ENCODE results near the gene TTLL12. TPM values are rescaled to one million over a fixed set of nuclear protein-coding genes. Genes with fewer than 3 reads are reported as not detected.
A peak's percentile ranks its signal among the peaks of the same experiment; 100 is the strongest.

Gene TTLL12
- total and polyA plus RNA-seq, 2 donors (not counting 1 experiment from before 2014, with no cell fraction given): 11.0 to 21.3 TPM

DNA sequence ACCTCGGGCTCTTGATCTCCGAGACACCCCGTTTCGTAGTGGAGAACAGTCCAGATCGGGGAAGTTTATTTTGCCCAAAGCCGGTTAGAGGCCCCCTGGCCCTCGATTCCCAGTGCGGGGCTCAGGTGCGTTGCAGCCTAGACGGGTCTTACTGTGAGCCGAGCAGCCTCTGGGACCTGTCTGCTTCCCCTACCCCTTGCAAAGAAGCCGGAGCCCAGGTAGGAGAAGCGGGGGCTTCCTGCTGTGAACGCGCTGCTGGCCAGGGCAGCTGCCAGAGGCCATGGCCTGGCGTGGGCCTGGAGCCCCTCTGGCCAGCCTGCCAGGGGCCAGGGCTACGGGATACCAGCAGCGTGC lies 35.0 kb downstream of the TTLL12 start:
- no peaks in the 10 kb centered on the region for H3K27me3 ChIP-seq (replicated peaks in 1 of 4; ENCODE audit: control extremely low read depth in 1 of 4, control insufficient read depth in 3 of 4, insufficient read depth in 4 of 4, low read length in 3 of 4)
- H3K36me3 ChIP-seq (replicated peaks in 1 of 2; ENCODE audit: control extremely low read depth in 1 of 2, control insufficient read depth in 1 of 2, extremely low read depth in 1 of 2, insufficient read depth in 2 of 2, low read length in 1 of 2): no peaks in the 10 kb centered on the region
- peak overlapping the region; percentile 99 for H3K4me2 ChIP-seq (replicated peaks; ENCODE audit: low read depth, low read length, poor library complexity, severe bottlenecking)
- Mint-ChIP-seq H3K9me3 (ENCODE audit: insufficient read depth) (no peaks in the 10 kb centered on the region), H3K27me3 (no peaks in the 10 kb centered on the region), H3K4me1 (peaks cover 44% of the 10 kb centered on the region), H3K4me3 (peak overlapping the region; percentile 66), H3K27ac (peak overlapping the region; percentile 70)
- CTCF ChIA-PET: no interaction called here
- peak overlapping the region; percentile 56 to 89 (median 85) for H3K4me3 ChIP-seq (ENCODE audit: control extremely low read depth in 1 of 5, extremely low read depth in 1 of 5, insufficient read depth in 1 of 5, low read depth in 2 of 5, low read length in 4 of 5)
- peak; percentile 5 for ATAC-seq (ENCODE audit: low read depth)
- peaks cover 33 to 54% of the 10 kb centered on the region in 2 donors for H3K4me1 ChIP-seq (ENCODE audit: control insufficient read depth in 2 of 2, insufficient read depth in 2 of 2, low read length in 2 of 2)
- POLR2A ChIA-PET: interaction anchor here (0.7 to 1.4 kb wide), 3 partner anchors 9 to 35 kb away, joined by 3 read pairs; partner anchors contain the start of genes MCAT and TTLL12
- no peaks in the 10 kb centered on the region for H3K9me3 ChIP-seq (ENCODE audit: control extremely low read depth in 1 of 3, control insufficient read depth in 2 of 3, insufficient read depth in 1 of 3, low read length in 2 of 3)
- H3K9ac ChIP-seq (ENCODE audit: low read length): peak overlapping the region; percentile 85
- H4K20me1 ChIP-seq (ENCODE audit: control insufficient read depth, insufficient read depth, low read length, poor library complexity, severe bottlenecking): peaks cover 12% of the 10 kb centered on the region
- DNase-seq: peak; percentile 67
- H3K79me2 ChIP-seq (ENCODE audit: control insufficient read depth, insufficient read depth, low read length): peaks cover 25% of the 10 kb centered on the region
- TF ChIP-seq EZH2 (IDR thresholded peaks at IDR 0.05; ENCODE audit: borderline replicate concordance, insufficient read depth, low read depth, low read length, poor library complexity, severe bottlenecking): no peak
- TF ChIP-seq, protein P1, sequence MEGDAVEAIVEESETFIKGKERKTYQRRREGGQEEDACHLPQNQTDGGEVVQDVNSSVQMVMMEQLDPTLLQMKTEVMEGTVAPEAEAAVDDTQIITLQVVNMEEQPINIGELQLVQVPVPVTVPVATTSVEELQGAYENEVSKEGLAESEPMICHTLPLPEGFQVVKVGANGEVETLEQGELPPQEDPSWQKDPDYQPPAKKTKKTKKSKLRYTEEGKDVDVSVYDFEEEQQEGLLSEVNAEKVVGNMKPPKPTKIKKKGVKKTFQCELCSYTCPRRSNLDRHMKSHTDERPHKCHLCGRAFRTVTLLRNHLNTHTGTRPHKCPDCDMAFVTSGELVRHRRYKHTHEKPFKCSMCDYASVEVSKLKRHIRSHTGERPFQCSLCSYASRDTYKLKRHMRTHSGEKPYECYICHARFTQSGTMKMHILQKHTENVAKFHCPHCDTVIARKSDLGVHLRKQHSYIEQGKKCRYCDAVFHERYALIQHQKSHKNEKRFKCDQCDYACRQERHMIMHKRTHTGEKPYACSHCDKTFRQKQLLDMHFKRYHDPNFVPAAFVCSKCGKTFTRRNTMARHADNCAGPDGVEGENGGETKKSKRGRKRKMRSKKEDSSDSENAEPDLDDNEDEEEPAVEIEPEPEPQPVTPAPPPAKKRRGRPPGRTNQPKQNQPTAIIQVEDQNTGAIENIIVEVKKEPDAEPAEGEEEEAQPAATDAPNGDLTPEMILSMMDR (IDR thresholded peaks at IDR 0.05): no peak
- WGBS (ENCODE audit: insufficient coverage): 1% methylated on average over 18 of the region's 18 CpGs
- peak overlapping the region; percentile 13 to 61 for H3K27ac ChIP-seq (ENCODE audit: low read length in 2 of 2)
- peak overlapping the region; percentile 95 for H2AFZ ChIP-seq (ENCODE audit: insufficient read depth, low read depth, low read length, poor library complexity, severe bottlenecking)
- intact Hi-C loops (cut with micrococcal nuclease): loop anchor here (2.0 kb wide), 1 partner anchor 35 kb away; the partner anchor contains the start of gene TTLL12

DNA sequence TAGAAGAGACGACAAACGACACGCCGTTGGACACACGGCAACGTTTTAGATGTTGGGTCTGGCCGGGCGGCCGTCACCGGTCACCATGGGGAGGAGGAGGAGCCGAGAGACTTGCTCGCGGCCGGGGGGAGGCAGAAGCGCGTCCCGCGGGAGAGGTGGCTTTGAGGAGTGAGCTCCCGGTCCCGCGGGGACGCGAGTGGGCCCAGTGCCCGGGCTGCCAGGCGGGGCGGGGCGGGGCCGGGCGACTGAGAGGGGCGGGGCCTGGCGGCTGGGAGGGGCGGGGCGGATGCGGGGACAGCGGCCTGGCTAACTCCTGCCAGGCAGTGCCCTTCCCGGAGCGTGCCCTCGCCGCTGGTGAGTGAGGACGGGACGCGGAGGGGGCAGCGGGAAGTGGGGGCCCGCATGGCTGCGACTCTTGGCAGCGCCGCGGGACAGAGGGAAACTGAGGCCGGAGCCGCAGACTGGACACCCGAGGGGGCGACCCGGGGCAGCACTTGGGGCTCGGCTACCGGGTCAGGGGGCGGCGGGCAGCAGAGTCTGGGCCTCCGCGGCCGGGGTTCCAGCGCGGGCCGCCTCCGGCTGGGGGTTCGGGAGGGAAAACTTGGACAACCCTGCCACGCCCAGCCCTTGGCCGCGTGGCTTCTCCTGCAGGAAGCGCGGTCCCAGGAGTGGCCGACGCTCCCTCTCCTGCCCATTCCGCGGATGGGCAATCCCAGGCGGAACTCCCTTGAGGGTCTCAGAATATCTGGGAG lies 35.5 kb downstream of the TTLL12 start, which contains the start of gene TSPO:
TSPO (plus strand) TSS at position 309 of the 752 bp plus-strand sequence. CDS start 7,680 bp downstream, outside the sequence.
- intact Hi-C loops (cut with micrococcal nuclease): loop anchor here (2.0 kb wide), 1 partner anchor 35 kb away; the partner anchor contains the start of gene TTLL12
- peak; percentile 71 for ATAC-seq (ENCODE audit: low read depth)
- no peaks in the 10 kb centered on the region for H3K36me3 ChIP-seq (replicated peaks in 1 of 2; ENCODE audit: control extremely low read depth in 1 of 2, control insufficient read depth in 1 of 2, extremely low read depth in 1 of 2, insufficient read depth in 2 of 2, low read length in 1 of 2)
- 2% methylated on average over 73 of the region's 75 CpGs for WGBS (ENCODE audit: insufficient coverage)
- Mint-ChIP-seq H3K27ac (peak within 1 kb of the TSS; percentile 88), H3K9me3 (ENCODE audit: insufficient read depth) (no peaks in the 10 kb centered on the region), H3K4me3 (peak within 1 kb of the TSS; percentile 92), H3K27me3 (no peaks in the 10 kb centered on the region), H3K4me1 (peaks cover 47% of the 10 kb centered on the region)
- POLR2A ChIA-PET: interaction anchor here (0.5 to 1.4 kb wide), 6 partner anchors 9 to 614 kb away, joined by 3 to 10 read pairs (median 4); partner anchors contain the start of genes MCAT and TTLL12
- peak within 1 kb of the TSS; percentile 56 to 89 (median 85) for H3K4me3 ChIP-seq (ENCODE audit: control extremely low read depth in 1 of 5, extremely low read depth in 1 of 5, insufficient read depth in 1 of 5, low read depth in 2 of 5, low read length in 4 of 5)
- H3K4me2 ChIP-seq (replicated peaks; ENCODE audit: low read depth, low read length, poor library complexity, severe bottlenecking): peak within 1 kb of the TSS; percentile 99
- CTCF ChIA-PET: interaction anchor here (2.6 kb wide), 1 partner anchor 14 kb away, joined by 10 read pairs; no protein-coding TSS in a partner anchor
- H4K20me1 ChIP-seq (ENCODE audit: control insufficient read depth, insufficient read depth, low read length, poor library complexity, severe bottlenecking): peaks cover 12% of the 10 kb centered on the region
- TF ChIP-seq EZH2 (IDR thresholded peaks at IDR 0.05; ENCODE audit: borderline replicate concordance, insufficient read depth, low read depth, low read length, poor library complexity, severe bottlenecking): no peak
- TF ChIP-seq, protein P1 (IDR thresholded peaks at IDR 0.05): no peak
- peak within 1 kb of the TSS; percentile 55 to 61 for H3K27ac ChIP-seq (ENCODE audit: low read length in 2 of 2)
- H3K79me2 ChIP-seq (ENCODE audit: control insufficient read depth, insufficient read depth, low read length): peaks cover 25% of the 10 kb centered on the region
- H3K27me3 ChIP-seq (replicated peaks in 1 of 4; ENCODE audit: control extremely low read depth in 1 of 4, control insufficient read depth in 3 of 4, insufficient read depth in 4 of 4, low read length in 3 of 4): no peaks in the 10 kb centered on the region
- peak within 1 kb of the TSS; percentile 95 for H2AFZ ChIP-seq (ENCODE audit: insufficient read depth, low read depth, low read length, poor library complexity, severe bottlenecking)
- no peaks in the 10 kb centered on the region for H3K9me3 ChIP-seq (ENCODE audit: control extremely low read depth in 1 of 3, control insufficient read depth in 2 of 3, insufficient read depth in 1 of 3, low read length in 2 of 3)
- peaks cover 38 to 59% of the 10 kb centered on the region in 2 donors for H3K4me1 ChIP-seq (ENCODE audit: control insufficient read depth in 2 of 2, insufficient read depth in 2 of 2, low read length in 2 of 2)
- peak; percentile 69 for DNase-seq
- peak within 1 kb of the TSS; percentile 85 for H3K9ac ChIP-seq (ENCODE audit: low read length)

Data from B cell (primary cell).